ENCODE results near the gene OPCML.

GRCh38 chr11:133168016-133168415 lies 364.3 kb downstream of the OPCML start:
- TF ChIP-seq CTCF (conservative IDR thresholded peaks at IDR 0.05) (no peak), EZH2 (IDR thresholded peaks at IDR 0.05; ENCODE audit: low read depth) (no peak)

All from PC-9 (cell line).